DMS53 treated with DMSO at 0.1 percent for 48 hours (cell line): ENCODE measurements around the gene LTC4S.

ENCODE experiments used
- DNase-seq: peaks from one replicate; lab custom pipeline; 2025; ENCODE audit not compliant: unreplicated experiment; lab: John Stamatoyannopoulos, UW

LTC4S gene

DNA sequence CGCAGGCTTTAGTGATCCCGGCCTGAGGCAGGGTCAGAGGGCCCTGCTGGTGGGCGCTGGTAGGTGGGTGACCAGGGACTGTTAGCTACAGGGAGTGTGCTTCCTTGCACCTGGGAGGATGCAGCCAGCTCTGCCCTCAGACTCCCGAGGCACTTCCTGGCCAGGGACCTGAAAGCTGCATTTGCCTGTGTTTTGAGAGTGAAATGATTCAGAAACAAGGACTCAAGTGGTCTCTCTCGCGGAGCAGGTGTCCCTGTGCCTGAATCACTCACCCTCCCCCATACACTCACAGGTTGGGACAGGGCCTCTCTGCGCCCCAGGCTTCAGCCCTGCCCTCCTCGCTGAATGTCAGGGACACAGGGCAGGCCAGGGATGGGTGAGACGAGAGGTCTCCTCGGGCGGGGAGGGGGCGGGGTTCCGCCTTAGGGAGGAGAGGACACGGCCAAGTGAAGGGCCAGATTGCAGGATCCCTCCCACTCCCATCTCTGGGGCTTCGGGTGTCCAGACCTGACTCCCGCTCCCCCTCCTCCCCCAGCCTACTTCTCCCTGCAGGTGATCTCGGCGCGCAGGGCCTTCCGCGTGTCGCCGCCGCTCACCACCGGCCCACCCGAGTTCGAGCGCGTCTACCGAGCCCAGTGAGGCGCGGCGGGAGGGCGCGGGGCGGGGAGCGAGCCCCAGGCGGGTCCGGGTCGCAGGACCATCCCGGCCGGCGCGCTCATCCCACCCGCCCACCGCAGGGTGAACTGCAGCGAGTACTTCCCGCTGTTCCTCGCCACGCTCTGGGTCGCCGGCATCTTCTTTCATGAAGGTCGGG lies 1.5 kb downstream of the LTC4S start:
- peak; percentile 94 for DNase-seq

DNA sequence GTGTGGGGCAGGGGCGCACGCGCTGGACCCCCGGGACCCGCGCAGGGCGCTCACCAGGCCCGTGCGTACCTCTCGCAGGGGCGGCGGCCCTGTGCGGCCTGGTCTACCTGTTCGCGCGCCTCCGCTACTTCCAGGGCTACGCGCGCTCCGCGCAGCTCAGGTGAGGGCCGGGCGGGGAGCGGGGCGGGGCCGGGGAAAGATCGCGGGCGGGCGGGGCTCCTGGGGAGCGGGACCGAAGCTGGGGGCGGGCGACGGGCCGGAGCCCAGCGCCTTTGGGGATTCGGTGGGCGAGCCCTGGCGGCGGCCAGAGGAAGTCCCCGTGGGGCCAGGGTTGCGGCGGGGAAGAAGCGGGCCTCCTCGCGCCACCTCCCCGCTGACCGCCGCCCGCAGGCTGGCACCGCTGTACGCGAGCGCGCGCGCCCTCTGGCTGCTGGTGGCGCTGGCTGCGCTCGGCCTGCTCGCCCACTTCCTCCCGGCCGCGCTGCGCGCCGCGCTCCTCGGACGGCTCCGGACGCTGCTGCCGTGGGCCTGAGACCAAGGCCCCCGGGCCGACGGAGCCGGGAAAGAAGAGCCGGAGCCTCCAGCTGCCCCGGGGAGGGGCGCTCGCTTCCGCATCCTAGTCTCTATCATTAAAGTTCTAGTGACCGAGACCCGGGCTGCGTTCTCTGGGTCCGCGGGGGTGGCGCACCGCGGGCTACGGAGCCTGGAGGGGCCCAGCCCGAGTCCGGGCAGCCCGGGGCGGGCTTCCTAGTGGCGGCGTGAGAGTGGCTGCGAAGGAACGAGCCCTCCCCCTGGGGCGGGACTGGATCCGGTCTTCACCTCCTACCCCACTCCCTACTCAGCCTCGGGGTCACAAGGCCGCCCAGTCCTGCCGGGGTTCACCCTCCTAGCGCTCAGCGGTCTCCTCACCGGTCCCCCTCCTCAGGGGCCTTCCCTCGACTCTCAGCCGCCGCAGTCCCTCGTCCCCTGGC lies 2.4 kb downstream of the LTC4S start:
- DNase-seq: peak; percentile 79

DNA sequence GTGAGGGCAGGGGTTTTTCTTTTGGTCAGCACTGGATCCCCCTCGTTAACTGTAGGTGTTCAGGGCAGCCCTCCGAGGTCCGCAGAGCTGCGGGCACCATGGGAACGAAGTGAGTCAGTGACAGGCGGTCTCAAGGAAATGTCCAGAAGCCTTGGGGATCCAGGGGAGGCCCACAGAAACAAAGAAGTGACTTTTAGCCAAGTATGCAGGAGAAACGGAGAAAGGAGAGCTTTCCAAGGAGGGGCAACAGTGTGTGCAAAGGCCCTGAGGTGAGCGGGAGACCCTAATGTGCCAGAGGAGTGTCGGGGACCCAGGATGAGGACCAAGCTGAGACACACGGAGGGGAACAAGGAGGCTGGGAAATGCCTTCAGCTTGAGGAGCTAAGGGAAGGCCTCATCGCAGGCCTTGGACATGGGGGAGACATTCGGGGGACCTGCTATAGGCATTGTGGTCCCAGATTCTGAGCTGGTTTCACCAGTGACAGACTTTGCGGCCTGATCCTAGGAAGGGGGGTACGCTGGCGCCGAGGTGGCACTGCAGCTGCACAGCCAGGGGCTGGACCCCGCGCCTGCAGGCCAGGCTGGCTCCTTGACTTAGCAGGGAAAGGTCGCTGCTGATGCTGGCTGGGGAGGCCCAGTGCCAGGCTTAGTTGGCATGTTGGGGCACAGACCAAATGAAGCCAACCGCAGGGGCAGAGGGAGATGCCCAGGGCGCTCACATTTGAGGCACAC lies 3.3 kb downstream of the LTC4S start:
- DNase-seq: no peak

DNA sequence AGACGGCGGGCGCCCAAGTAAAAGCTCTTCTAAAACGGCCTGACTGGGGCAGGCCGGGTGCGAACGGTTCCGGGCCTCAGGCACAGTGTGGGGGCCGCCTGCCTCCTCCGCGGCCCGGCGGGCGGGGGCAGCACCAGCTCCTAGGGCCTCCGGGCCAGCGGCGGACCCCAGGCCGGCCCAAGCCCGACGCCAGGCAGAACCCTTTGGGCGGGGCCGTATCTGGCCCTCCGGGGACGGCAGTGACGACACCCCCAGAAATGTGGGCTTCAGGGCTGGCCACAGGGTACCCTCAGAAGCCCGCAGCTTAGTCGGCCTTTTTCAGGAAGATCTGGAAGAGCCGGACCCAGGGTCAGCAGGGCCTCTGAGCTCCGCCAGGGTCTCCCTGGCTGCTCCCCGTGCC lies 4.0 kb downstream of the LTC4S start:
- no peak for DNase-seq

DNA sequence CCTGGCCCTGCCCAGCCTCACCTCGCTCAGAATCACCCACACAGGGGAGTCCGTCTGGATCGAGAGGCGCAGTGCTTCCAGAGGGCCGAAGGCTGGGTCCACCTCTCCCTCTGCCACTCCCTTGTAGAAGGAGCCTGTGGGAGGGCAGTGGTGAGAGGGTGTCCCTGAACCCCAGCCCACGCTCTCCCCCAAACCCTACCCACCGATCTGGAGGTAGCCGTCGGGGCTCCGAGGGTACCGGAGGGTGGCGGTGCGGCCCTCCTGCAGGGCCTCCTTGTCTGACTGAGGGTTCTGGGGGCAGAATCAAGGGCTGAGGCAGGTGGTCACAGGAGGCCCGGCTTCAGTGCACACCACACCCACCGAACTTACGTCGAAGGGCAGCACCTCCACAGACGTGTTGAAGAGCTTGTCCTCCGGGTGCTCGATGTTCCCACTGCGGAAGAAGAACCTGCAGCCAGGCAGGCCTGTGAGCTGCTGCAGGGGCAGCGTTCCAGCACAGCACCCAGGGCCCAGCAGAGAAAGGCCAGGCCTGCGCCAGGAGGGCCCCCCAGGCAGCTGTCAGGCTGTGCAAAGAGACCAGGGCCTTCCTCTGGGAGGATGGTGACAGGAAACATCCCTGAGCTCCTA lies 4.5 kb downstream of the LTC4S start:
- DNase-seq: no peak

DNA sequence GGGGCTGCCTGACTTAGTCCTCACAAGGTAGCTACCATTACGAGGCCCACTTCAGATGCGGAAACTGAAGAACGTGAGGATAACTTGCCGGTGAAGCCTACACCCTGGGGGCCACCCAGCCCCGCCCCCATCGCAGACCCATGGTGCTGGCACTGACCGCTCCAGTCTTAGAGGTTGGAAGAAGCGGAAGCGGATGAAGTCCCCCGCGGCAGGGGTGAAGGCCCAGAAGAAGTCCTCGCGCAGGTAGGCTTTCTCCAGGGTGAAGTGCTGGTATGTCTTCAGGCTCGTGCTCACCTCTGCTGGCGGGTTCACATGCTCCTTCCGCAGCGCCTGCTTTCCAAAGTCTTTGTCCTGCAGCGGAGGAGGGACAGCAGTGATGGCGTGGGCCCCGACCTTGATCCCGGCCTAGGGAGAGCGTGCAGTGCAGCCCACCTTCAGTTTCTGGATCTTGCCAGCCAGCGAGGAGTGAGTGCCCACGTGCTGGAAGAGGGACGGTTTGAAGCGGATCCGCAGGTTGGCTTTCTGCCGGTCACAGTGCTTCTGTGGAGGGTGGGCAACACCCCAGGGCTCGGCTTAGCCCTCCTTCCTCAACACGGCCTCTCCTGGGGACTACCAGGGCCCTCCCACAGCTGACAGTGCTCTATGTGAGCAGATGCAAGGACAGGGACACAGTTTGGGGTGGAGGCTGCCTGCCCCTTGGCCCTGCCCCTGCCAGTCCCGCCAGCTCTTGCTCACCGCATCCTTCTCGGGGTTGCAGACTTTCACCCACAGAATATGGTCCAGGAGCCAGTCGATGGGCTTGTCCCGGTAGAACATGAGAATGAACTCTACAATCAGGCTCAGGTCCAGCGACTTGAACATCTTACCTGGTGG lies 5.2 kb downstream of the LTC4S start:
- no peak for DNase-seq

DNA sequence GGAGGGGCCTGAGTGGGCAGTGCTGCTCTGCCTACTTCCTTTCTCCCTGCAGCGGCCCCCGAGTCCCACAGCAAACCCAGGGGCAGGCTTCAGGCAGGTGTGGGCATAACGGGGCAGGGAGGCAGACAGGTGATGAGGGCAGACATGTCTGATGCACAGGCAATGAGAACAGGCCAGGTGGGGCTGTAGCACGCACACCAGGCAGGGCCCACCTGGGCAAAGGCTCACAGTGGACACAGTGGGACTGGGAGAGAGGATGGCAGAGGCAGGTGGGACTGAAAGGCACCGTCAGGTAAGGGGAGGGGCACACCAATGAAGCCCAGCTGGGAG lies 5.8 kb downstream of the LTC4S start:
- no peak for DNase-seq

DNA sequence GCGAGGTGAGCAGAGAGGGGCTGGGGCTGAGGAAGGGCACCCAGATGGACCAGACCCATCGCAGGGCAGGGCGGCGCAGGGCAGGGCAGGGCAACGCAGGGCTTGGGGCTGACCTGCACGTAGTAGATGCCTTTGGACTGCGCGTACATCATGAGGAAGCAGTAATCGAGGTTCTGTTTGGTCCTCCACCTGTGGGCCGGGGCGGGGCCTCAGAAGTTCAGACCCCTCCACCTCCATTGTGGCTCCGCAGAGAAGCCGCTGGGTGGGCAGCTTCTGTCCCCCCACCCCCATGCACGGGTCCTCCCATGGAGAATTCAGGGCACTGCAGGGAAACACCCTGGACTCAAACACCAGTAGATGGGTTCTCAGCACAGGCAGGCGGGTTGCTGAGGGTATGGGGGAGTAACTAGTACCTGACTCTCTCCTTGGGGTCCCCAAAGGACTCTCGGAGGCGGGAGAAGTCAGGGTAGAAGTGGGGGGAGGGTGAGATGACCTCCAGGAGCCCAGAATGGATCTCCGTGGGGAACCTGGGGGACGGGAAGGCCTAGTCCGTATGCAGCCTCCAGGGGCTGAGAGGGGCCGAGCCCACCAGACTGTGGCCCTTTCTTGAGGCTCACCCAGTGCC lies 6.4 kb downstream of the LTC4S start:
- no peak for DNase-seq

DNA sequence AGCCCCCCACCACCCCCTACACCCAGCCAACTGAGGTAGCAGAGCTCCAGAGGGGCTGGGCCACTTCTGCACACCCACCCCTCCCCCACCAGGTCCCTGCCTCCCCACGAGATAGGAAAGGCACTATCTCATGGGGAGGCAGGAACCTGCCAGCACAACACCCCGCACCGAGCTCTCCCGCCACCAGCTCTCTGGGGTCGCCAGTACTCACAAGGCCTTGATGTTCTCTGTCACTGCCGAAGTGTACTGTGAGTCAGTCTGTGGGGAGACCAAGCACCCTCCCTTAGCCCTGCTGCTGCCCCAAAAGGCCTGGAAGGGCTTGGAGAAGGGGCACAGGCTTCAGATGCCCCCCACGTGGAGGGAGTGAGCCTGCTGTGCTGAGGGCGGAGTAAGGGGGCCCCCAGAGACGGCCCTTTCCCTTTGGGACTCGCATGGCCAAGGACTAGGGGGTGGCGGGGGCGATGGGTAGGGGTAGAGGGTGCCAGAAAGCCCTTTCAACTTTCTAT lies 7.0 kb downstream of the LTC4S start:
- no peak for DNase-seq

DNA sequence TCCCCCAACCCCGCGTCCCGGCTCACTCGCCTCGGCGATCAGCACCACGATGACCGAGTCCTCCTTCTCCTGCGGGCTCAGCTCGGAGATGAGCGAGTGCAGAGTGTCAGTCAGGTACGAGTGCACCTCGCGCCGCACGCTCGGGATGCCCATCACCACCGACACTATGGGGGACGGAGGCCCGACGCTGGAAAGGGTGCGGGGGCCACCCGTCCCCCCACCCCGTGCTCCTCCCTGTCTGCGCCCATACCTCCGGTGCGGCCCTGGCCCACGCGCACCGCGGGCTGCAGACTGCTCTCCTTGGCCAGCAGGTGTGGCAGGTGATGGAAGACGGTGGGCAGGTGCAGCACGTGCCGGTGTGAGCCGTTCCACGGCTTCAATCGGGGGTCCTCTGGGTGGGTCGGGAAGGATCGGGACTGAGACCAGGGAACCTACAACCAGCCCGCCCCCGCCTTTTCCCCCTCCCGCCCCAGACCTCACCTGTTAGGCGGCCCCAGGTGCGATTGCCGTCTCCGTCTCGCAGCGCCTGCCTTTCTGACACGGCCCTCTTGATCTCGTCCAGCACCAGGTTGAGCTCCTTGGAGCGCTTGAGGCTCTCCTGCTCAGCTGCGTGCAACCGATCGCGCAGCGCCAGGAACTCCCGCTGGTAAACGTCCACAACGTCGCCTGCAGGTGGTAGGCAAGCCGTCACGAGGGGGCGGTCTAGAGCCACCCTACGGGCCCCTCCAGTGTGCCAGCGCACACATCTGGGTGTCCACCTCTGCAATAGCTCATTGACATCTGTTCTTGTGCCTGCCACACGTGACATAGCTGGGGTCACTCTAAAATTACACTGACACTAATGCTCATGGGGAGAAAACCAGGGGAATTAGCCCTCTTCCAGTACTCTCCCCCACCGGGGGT lies 7.8 kb downstream of the LTC4S start:
- peak; percentile 57 for DNase-seq

DNA sequence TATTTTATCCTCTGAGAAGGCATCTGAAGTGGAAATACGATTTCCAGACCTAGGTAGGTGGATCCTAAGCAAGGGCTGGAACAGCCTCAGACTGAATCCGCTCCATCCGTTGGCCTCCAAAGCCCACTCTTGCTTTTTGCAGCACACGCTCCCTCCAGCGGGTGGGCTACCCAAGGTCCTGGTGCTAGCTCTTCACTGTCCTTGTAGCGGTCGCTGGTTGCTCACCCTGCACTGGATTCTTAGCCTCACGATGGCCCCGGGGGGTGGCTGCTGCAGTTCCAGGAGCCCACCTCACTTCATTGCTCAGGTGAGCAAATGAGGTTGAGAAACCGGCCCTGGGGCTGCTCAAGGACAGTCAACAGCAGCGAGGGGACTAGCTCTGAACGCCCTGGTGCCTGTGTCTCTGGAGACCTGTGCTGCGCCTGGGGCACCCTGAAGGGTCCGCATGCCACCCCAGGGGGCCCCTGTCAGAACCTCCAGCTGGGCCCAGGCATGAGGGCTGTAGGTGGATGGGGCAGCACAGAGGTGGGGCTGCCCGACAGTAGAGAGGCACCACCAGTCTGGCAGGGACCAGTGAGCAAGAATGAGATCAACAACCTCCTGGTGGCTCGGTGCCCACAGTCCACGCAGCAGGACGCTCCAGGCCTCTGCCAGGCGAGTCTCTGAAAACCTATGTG lies 8.6 kb downstream of the LTC4S start:
- DNase-seq: no peak

DNA sequence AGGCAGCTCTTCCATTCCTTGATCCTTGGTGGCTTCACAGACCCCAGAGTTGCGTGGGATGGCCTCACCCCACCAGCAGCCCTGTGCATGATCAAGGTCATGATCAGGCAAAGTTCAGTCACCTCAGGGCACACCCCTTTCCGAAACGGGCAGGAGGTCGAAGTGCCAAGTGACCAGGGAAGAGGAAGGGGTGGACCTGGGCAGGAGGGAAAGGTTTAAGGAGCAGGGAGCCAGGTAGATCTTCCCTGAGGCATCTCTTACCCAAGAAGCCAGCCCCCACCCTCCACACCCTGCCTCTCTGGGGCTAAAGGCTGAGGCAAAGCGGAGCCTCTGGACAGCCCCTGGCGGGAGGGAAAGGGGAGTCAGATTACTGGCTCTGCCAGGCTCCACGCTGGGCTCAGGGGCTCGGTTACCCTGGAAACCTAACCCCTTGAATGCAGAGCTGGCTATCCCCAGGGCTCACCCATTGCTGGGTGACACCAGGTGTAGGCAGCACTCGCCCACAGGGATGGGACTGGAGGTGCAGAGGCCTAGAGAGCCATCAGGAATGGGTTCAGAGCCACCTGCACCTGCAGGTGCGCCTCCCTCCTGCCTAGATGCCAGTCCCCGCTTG lies 9.3 kb downstream of the LTC4S start:
- no peak for DNase-seq

DNA sequence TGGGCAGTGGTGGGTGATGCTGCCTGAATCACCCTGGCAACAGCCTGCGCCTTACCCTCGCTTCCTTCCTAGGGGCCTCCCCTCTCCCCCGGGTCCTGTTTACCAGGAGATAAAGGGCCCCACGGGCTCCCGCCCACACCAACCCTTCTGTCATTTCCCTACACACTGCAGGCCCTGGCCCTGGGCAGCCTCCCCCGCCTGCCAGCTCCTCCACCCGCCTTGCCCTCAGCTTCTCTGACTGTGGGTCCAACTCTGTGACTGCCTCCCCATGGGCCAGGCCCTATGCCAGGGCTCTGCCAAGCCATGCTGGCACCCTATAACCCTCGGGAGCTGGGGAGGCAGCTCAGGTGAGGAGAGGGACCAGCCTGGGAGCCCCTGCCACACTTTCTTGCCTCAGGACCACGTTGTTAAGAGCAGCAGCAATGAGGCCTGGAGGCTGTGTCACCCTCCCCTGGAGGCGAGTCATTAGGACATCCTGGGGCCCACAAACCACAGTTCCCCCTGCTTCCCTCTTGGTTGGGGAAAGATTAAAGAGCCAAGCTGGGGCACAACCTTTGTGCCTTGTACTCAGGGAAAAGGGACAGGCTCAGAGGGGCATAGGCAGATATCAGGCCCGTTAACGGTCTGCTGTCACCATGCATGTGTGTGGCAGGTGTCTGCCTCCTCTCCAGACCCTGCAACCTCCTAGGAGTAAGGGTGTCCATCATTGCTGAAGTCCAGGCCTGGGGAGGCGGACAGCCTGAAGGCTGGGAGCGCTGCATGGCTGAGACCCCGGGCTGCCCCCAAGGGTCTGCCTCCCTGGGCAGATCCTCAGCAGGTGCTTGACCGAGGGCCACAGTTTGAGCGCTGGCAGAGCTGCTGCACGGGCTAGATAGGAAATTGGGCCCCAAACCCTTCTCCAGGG lies 10.1 kb downstream of the LTC4S start:
- DNase-seq: no peak

DNA sequence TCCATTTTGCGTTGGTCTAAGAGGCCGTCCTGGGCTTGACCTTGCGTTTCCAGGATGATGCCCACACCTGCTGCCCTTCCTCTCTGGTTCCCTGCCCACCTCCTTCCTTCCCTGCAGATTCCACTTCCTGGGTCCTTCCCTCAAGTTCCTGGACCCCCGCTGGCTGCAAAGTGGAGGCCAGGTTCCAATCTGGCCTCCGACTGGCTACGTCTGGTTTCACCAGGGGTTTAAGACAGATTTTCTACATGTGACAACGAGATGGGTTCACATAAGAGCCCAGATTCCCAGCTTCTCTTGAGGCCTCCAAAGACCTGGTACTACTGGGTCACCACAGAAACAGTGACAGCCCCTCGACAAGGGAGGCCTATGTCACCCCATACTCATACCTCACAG lies 10.8 kb downstream of the LTC4S start:
- no peak for DNase-seq

DNA sequence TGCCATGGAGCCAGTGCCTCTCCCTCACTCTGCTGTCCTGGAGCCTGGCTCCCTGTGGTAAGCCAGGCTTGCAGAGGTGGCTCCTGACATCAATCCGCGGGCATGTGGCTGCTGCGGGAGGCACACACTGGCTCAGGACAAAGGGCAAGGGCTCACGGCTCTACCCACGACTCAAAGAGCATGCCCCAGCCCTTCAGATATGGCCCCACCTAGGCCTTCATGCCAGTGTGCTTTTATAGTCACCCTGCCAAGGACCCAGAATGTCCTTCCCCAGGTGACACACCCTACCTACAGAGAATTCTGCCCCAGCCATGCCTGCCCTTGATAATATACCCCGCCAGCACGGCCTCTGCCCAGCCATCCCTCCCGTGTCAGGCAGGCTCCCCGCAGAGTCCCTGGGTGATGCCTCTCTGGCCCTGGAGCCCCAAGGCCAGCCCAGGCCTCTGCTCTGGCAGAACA lies 11.3 kb downstream of the LTC4S start:
- DNase-seq: no peak

DNA sequence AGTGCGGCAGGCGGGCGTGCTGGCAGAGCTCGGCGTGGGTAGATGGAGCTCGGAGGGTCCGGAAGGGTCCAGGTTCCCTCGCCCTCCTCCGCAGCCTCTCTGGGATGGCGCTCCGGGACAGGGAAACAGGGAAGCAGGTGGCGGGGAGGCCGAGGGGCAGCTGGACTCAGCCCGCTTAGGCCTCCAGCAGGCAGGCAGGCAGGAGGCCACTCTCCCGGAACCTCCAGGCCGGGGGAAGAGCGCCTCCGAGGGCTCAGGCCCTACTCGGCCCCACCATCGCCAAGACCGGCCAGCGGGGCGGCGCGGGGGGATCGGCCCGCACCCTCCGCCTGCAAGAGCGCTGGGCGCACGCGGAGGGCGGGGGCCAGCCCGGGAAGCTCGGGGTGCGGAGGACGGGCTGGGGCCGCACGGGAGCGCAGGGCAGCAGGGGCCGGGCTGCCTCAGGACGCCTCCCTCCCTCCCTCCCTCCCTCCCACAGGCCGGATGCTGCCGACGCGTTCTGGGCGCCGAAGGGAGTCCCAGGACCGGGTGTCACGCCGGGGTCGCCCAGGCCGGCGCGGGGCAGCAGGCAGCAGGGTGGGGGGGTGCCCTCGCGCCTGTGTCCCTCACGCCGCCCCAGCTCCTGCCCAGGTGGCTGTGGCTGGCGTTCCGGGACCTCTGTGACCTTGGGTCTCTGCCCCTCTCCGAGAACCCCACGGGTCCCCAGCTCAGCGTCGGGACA lies 11.9 kb downstream of the LTC4S start:
- no peak for DNase-seq
